Measurements from ENCODE around the gene ARHGAP9.
"Not testable (repeated sequence)": the region's sequence is repeated elsewhere in the genome, so short reads cannot be mapped to it uniquely, and the experiment has no call there.

ARHGAP9 gene

DNA sequence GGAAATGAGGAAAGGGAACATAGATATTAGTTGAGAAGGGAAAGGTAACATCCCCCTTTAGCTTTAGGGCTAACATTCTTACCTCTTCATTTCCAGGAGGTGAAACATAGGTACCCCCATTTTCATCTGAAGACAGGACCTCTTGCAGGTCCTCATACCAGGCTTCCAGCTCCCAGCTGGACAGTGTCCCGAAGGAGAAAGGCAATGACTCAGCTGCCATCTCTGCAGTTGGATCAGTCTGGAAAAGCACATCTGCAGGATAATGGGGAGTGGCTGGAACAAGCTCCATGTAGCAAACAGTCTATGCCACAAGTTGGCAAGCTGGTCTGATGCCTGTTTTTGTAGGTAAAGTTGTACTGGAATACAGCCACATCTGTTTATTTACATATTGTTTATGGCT is 37.5 kb upstream of the ARHGAP9 start:
- DNase-seq = peak; percentile 72

DNA sequence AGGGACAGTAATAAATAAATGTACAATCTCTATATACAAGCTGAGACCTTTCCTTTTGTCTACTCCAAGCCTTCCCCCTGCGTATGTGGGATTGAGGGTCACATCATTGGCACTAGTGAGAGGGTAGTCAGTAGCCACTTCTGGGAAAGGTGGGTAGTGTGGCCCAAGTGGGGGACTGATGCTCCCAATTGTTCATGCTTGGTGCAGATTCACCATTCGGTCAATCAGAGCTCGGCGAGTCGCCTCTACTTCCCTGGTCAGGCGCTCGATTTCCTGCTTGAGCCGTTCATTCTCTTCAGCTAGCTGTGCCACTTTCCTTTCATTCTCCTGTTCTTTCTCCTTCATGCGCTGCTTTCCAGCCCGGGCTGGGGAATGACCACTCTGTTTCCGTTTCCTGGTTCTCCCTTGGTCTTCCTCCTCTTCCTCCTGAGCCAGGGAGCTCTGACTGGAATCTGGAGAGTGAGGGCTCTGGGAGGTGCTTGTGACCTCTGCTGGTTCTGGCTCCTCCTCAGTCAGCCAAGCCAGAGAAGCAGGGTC is 37.0 kb upstream of the ARHGAP9 start:
- no peak for DNase-seq

DNA sequence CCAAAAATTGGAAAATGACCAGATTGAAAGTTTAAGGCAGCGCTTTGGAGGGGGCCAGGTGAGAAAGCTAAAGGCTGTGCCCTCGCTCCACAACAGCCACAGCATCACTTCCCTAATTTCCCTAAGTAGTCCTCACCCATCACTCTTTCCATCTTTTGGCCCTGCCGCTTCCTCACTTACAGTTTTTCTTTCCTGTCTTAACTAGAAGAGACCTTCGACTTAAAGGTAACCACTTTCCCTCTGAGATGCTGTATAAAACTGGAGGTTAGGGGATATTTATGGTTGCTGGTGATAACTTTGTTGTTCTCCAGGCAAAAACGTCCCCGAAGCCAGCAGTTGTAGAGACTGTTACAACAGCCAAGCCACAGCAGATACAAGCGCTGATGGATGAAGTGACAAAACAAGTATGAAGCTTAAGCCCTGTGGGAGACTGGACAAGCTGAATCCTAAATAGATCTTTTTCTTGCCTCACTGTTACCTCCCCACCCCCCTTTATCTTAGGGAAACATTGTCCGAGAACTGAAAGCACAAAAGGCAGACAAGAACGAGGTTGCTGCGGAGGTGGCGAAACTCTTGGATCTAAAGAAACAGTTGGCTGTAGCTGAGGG is 36.4 kb upstream of the ARHGAP9 start:
- DNase-seq = no peak

DNA sequence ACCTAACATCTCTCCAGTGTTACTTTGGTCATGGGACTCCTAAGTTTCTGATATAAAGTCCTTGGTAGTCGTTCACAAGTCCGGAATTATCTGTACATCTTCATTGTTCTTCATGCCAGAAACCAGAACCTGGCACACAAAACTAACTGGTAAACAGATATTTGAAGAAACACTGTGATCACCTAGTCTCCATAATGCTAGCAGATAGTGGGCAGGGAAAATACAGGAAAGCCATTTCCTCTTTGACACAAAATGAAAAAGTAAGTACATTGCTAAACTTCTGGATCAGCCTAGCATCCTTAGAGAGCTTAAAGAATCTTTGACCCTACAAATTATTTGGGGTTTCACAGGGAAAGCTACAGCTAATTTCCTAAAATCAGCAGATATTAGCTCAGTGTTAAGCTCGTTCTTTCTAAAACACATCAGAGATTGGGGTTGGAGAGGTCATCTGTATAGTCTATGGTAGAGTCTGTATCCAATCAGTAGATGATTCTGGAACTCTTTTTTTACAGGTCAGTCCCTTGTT is 35.8 kb upstream of the ARHGAP9 start:
- no peak for DNase-seq

DNA sequence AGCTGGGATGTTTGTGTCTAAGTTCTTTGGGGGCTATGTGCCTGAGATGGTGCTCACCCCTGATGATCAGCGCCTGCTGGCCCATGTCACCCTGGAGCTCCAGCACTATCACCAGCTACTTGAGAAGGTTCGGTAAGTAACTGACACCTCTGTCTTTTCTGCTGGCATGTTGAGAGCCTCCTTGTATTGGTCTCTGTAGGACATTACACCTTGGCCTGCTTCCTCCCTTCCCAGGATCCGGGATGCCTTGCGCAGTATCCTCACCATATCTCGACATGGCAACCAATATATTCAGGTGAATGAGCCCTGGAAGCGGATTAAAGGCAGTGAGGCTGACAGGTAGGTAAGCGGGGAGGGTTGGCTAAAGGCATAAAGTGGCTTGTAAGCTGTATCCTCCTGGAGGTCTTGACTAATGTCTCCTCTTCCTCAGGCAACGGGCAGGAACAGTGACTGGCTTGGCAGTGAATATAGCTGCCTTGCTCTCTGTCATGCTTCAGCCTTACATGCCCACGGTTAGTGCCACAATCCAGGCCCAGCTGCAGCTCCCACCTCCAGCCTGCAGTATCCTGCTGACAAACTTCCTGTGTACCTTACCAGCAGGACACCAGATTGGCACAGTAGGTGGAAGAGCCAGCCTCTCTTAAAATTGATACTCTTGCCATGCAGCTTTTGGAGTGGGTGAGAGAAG is 35.2 kb upstream of the ARHGAP9 start:
- DNase-seq = no peak

DNA sequence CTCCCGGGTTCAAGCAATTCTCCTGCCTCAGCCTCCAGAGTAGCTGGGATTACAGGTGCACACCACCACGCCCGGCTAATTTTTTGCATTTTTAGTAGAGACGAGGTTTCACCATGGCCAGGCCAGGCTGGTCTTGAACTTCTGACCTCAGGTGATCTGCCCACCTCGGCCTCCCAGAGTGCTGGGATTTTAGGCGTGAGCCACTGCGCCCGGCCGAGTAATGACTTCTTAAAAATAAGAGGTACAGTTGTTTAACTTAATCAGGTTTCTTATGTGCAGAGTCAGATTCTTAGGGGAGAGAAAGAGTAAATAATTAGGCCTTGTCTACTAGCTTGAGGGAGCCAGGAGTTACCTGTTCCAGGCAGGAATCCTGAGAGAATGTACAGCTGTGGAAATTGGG is 34.6 kb upstream of the ARHGAP9 start:
- DNase-seq = not testable (repeated sequence)

DNA sequence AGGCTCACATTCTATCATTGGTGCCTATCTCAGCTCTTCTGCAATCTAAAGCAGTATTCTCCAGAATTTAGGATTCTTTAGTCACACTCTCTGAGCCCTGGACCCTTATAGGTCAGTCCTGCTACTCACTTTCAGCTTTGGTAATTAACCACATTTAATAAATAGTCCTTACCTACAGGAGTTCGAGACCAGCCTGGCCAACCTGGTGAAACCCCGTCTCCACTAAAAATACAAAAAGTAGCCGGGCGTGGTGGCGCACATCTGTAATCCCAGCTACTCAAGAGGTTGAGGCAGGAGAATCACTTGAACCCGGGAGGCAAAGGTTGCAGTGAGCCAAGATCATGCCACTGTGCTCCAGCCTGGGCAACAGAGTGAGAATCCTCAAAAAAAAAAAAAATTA is 34.0 kb upstream of the ARHGAP9 start:
- DNase-seq = not testable (repeated sequence)

DNA sequence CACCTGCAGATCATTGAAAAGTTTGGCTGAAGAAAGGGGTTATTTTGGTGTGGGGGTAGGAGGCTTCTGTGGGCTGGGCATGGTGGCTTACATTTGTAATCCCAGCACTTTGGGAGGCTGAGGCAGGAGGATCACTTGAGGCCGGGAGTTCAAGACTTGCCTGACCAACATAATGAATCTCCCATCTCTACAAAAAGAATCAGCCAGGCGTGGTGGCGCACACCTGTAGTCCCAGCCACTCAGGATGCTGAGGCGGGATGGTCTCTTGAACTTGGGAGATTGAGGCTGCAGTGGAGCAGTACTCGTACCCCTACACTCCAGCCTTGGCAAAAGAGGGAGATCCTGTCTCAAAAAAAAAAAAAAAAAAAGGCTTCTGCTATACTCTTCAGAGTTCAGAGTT is 33.6 kb upstream of the ARHGAP9 start:
- no peak for DNase-seq

DNA sequence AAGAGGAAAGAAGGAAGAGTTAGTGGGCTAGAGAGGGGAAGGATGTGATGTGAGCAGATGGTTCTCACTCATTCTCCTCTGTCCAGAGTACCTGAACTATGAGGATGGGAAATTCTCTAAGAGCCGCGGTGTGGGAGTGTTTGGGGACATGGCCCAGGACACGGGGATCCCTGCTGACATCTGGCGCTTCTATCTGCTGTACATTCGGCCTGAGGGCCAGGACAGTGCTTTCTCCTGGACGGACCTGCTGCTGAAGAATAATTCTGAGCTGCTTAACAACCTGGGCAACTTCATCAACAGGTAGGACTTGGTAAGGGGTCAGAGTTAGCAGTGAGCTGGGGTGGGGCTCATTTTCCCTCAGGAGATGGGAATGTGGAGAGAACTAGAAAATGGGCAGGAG is 33.0 kb upstream of the ARHGAP9 start:
- no peak for DNase-seq

DNA sequence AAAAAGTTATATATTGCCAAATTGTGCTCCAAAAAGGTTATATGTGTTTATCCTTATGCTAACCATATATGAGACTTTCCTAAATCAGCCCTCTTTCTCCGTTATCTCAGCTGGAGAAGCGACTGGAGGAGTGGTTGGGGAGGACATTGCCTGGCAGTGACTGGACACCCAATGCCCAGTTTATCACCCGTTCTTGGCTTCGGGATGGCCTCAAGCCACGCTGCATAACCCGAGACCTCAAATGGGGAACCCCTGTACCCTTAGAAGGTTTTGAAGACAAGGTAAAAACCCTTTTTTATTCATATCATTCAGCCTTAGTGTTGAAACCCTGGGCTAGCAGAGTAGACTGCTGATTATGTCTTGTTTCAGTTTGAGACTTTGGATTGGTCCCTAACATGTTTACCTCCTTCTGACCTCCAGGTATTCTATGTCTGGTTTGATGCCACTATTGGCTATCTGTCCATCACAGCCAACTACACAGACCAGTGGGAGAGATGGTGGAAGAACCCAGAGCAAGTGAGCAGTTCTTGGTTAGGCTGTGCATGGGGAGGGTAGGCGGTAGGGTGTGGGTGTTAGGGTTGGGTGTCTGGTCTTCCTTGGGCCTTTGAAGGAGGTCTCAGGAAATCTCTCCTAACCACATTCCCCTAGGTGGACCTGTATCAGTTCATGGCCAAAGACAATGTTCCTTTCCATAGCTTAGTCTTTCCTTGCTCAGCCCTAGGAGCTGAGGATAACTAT is 32.1 kb upstream of the ARHGAP9 start:
- DNase-seq = no peak

DNA sequence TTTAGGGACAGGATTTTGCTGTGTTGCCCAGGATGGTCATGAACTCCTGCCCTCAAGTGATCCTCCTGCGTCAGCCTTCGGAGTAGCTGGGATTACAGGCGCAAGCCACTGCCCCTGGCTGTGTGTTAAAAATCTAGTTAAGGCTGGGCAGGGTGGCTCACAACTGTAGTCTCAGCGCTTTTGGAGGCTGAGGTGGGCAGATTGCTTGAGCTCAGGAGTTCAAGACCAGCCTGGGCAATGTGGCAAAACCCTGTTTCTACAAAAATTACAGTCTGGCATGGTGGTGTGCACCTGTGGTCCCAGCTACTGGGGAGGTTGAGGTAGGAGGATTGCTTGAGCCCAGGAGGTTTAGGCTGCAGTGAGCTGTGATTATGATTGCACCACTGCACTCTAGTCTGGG is 31.5 kb upstream of the ARHGAP9 start:
- DNase-seq = no peak

DNA sequence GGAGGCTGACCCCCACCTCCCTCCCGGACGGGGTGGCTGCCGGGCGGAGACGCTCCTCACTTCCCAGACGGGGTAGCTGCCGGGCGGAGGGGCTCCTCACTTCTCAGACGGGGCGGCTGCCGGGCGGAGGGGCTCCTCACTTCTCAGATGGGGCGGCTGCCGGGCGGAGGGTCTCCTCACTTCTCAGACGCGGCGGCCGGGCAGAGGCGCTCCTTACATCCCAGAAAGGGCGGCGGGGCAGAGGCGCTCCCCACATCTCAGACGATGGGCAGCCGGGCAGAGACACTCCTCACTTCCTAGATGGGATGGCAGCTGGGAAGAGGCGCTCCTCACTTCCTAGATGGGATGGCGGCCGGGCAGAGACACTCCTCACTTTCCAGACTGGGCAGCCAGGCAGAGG is 28.1 kb upstream of the ARHGAP9 start:
- DNase-seq = not testable (repeated sequence)

DNA sequence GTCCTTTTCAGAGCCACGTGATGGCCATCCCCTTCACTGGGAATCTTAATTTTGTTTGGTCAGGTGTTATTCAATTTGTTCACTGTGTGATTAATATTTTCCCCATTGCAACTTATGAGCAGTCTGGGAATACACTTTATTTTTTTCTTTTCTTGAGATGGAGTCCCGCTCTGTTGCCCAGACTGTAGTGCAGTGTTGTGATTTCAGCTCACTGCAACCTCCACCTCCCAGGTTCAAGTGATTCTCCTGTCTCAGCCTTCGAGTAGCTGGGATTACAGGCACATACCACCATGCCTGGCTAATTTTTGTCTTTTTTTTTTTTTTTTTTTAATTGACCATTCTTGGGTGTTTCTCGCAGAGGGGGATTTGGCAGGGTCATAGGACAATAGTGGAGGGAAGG is 26.9 kb upstream of the ARHGAP9 start:
- not testable (repeated sequence) for DNase-seq

DNA sequence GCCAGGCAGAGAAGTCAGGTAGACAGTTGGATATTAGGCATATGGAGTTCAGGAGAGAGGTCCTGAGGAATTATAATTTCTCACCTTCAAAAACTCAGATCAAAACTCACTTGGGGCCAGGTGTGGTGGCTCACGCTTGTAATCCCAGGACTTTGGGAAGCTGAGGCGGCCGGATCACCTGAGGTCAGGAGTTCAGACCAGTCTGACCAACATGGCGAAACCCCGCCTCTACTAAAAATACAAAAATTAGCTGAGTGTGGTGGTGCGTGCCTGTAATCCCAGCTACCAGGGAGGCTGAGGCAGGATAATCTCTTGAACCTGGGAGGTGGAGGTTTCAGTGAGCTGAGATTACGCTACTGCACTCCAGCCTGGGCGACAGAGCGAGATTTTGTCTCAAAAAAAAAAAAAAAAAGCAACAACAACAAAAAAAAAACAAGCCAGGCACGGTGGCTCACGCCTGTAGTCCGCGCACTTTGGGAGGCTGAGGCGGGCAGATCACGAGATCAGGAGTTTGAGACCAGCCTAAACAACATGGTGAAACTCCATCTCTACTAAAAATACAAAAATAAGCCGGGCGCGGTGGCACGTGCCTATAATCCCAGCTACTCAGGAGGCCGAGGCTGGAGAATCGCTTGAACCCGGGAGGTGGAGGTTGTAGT is 22.8 kb upstream of the ARHGAP9 start:
- DNase-seq = not testable (repeated sequence)

DNA sequence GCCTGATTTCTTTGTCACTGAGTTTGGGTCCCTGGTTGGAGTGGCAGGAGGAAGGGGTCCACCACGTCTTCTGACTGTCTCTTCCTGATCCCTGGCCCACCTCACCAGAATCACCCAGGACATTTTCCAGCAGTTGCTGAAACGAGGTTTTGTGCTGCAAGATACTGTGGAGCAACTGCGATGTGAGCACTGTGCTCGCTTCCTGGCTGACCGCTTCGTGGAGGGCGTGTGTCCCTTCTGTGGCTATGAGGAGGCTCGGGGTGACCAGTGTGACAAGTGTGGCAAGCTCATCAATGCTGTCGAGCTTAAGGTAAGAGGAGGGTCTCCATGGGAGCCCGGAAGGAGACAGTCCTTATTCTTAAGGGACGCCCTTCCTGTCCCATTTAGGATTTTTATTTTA is 20.5 kb upstream of the ARHGAP9 start:
- no peak for DNase-seq

DNA sequence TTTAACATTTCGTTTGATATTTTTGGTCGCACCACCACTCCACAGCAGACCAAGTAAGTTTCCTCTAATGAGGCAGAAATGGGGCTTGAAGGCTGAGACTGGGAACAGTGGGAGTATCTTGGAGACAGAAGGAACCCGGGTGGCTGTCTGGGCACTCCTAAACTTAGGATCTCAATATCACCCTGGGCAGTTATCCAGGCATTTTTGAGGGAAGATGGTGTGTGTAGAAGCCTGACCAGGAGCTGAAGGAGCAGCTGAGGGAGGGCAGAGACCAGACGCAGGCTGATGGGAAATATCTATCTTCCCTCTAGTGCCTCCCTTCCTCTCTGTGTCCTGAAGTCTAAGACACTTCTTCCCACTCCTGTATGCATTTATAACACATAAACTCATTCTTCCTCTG is 18.9 kb upstream of the ARHGAP9 start:
- no peak for DNase-seq

DNA sequence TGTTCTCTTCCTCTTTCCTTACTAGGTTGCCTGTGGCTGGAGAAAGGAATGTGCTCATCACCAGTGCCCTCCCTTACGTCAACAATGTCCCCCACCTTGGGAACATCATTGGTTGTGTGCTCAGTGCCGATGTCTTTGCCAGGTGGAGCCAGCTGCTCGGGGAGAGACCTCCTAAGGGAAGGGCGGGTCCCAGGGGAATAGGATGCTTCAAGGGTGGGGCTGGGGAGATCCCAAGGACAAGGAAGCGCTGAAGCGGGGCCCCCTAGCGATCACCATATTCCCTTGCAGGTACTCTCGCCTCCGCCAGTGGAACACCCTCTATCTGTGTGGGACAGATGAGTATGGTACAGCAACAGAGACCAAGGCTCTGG is 18.5 kb upstream of the ARHGAP9 start:
- DNase-seq = no peak

DNA sequence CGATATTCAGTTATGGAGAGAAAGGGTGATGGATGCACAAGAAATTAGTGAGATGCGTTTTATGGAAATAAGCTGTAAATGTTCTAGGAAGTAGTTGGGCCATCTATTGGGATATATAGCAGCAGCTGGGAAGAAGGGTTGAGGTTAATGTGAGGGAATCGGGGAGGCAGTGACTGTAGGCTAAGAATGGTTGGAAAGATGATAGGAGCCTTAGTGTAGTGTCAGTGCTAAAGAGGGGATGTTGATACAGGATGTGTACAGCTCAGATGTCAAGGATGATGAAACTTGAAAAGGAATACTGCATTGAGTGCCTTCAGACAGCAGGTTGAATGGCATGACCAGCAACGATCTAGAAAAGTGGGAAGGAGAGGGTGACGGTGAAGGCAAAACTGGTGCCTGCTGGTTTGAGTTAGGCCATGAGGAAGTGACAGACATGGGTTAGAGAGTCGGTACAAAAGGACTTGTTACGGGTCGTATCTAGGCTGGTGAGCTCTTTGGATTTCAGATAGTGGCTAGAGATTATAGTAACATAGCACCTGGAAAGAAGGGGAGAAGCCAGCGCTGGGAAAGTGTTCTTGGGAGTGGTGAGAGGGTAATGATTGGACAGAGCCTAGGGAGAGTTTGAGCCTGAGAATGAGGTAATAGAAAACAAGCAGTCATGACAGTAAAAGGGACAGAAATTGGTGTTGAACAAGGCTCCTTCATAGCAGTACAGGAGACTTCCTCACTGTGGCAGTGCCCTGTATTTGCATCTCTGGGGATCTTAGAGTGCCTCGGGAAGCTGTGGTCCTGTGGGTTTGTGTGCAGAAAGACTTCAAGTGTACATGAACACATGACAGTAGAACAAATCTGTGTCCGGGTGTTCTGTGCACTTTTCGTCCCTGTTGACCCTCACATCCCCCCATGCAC is 17.8 kb upstream of the ARHGAP9 start:
- DNase-seq = no peak

DNA sequence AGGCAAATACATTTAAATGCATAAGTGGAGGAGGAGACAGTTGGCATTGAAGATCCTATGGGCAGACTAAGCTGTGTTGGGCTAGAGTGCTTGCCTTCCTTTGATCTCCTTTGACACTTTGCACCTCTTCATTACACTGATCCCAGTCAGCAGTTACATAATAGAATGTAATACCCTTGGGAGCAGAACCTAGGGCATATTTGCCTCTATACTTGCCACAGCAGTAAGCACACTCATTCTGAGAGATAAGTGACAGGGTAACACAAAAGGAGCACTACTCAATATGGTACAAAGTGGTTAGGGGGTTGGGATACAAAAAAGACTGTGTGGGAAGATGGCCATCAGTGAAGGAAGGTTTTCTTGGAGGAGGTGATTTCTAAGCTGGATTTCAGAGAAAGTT is 17.2 kb upstream of the ARHGAP9 start:
- no peak for DNase-seq

DNA sequence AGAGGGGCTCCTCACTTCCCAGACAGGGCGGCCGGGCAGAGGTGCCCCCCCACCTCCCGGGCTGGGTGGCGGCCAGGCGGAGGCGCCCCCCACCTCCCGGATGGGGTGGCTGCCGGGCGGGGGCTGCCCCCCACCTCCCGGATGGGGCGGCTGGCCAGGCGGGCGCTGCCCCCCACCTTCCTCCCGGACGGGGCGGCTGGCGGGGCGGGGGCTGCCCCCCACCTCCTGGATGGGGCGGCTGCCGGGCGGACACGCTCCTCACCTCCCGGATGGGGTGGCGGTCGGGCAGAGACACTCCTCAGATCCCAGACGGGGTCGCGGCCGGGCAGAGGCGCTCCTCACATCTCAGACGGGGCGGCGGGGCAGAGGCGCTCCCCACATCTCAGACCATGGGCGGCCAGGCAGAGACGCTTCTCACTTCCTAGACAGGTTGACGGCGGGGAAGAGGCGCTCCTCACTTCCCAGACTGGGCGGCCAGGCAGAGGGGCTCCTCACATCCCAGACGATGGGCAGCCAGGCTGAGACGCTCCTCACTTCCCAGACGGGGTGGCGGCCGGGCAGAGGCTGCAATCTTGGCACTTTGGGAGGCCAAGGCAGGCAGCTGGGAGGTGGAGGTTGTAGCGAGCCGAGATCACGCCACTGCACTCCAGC is 15.5 kb upstream of the ARHGAP9 start:
- not testable (repeated sequence) for DNase-seq

All from EL (cell line).